GM04504 (cell line): ENCODE data around the gene PPFIBP2.
A peak's percentile ranks its signal among the peaks of the same experiment; 100 is the strongest.
"Not testable (repeated sequence)": the region's sequence is repeated elsewhere in the genome, so short reads cannot be mapped to it uniquely, and the experiment has no call there.

Experiments used
- DNase-seq: peaks from one replicate; pipeline ENCODE4 v3.0.0-alpha.2; 2012; ENCODE audit warnings: low read depth

The PPFIBP2 gene

DNA sequence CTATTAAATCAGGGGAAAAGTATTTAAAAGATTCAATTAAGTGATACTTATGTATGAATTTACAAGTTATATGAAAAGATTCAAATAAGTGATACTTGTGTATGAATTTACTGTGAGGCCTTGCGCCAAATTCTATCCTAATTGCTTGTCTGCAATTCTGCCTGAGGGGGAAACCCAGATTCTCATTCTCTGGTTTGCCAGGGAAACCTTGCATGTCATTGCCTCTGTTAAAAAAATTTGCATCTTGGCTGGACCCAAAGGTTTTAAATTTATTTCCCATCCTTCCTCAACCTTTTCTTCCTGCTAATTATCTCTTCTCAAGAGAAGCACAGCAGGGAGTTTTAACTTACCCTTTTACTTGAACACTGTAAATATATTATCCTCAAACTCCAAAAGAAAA, 14.7 kb upstream of the PPFIBP2 start:
- no peak for DNase-seq

DNA sequence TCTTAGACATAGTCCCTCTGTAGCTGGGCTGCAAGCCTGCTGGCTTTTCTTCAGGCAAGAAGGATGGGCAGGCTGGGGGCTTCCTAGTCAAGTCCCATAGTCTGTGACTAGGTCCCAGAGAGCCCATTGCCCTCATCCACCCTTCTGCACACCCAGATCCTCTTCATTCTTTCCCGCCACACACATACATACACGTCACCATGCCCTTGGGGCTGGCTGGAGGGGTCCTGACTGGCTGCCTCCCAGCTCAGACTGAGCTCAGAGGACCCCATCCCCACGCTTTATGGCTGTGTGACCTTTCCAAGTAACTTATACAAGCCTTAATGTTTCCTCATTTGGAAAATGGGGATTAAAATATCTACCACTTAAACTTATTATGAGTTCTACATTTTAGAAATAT, 13.5 kb upstream of the PPFIBP2 start:
- no peak for DNase-seq

DNA sequence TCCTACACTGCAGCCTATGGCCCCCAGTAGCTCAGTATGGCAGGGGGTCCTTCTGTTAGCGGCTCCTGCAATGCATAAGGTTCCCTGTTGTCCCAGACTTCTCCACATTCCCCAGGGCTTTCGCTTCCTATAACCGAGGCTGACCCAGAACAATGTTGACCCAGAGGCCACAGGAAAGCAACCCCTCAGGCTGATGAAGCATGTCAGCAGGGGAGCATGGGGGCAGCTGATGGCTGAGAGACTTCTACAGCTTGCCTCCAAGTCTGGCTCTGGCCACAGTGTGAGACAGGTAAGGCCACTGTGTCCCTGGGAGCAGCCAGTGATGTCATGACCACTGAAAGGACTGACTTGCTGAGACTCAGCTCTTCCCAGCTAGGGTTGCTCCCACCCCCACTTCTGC, 12.5 kb upstream of the PPFIBP2 start:
- no peak for DNase-seq

GRCh38 chr11:7501894-7502293, 11.9 kb upstream of the PPFIBP2 start:
- DNase-seq: no peak

DNA sequence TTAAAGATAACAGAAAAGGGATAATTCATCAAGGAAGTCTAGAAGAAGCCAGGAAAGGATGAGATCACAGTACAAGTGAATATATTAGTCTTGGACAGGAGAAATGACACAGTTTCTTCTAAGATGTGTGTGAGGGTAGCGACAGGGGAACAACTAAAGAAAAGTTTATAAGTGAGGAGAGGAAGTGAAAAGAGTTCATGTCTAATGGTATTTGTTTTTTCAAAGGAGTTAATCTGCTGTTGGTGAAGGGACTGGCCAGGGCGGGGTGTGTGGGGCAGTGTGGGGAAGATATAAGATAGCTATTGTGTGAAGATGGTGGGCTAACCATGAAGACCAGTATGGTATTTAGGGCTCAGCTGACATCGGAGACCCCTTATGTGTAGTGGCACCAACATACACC, 7.6 kb upstream of the PPFIBP2 start:
- no peak for DNase-seq

DNA sequence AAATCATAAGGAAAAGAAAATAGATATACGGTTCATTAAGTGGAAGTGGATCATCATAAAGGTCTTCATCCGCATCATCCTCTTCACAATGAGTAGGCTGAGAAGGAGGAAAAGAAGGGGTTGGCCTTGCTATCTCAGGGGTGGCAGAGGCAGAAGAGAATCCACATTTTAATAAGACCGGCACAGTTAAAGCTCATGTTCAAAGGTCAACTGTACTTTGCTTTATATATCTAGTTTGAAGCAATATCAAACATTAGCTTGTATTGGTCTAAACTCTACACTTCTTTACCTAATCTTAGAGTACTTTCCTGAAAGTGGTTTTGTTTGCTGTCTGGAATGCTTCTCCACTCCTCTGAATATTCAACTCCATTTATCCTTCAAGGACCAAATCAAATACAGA, 5.7 kb upstream of the PPFIBP2 start:
- no peak for DNase-seq

GRCh38 chr11:7509966-7510365, 3.8 kb upstream of the PPFIBP2 start:
- DNase-seq: no peak

DNA sequence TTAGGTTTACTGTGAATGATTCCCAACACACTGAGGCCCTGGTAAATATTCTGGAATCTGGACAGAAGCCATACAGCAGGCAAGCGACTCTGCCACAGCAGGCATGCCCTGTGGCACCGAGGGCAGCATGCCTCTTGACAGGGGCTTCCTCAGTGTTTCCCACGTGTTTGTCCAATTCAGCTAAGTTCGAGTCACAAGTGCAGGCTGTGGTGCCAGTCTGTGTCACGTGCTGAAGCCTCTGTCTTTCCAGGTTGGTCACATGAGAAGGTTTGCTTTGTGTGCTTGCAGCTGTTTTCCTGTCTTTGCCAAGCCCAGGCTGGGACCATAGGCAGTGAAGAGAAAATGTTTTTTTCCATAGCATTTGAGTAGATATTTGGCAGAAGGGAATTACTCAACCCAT, 2.4 kb upstream of the PPFIBP2 start:
- no peak for DNase-seq

GRCh38 chr11:7512525-7513233, 1.1 kb upstream of the PPFIBP2 start:
- DNase-seq: peak; percentile 22

GRCh38 chr11:7514099-7514591, 346 bp downstream of the PPFIBP2 start:
- no peak for DNase-seq

DNA sequence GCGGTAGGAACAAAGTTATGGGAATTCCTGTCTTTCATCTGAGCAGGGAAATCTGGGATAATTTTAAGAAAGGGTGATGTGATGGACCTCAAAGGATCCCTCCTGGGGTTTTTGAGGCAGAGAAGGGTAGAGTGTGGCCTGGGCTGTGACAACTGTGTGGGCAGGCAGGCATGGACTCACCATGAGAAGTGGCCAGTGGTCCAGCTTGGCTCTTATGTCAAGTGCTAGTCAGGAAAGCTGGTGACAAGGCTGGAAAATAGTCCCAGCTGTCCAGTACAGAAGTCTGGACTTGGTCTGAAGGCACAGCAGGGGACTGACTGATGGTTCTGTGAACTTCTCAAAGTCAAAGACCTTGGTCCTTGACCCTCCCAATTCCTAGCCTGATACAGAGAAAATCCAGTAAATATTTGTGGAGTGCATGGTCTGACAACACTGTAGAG, 1.7 kb downstream of the PPFIBP2 start:
- no peak for DNase-seq

DNA sequence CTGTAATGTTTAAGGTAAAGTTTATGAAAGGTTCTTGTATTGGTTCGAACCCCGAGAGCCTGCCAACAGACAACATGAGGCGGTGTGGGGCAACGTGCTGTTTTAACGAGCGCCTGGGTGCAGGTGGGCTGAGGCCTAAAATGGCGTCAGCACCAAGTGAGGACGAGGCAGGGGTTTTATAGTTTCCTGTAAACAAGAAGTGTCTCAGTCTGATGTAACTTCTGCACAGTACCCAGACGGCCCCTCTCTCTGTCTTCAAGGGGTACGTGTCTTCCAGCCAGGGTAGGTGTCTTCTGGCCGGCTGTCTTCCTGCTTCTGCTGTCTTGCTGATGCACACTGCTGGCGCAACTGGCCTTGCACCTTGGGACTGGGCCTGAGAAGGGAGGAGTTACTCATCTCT, 2.7 kb downstream of the PPFIBP2 start:
- DNase-seq: no peak

DNA sequence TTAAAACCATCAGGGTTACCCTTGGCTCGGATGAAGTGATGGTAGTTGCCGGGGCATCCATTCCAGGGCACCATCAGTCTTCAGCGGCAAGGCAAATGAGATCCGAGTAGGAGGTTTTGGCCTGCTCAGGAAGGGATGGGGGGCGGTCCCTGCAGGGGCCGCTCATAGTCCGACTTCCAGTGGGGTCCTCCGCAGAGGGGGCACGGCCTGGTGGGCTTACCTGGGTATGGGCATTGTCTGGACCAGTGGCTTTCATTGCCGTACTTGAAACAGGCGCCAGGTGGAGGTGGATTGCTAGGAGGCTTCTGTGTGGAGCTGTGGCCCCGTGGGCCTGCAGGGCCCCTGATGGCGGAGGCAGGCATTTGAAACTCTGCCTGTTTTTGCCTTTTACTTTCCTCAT, 3.9 kb downstream of the PPFIBP2 start:
- DNase-seq: not testable (repeated sequence)

GRCh38 chr11:7518811-7519562, 5.2 kb downstream of the PPFIBP2 start:
- no peak for DNase-seq

GRCh38 chr11:7520011-7520942, 6.5 kb downstream of the PPFIBP2 start:
- no peak for DNase-seq

- no peak for DNase-seq
Measured at GRCh38 chr11:7520981-7521487, 7.2 kb downstream of the PPFIBP2 start.

GRCh38 chr11:7522121-7522520, 8.3 kb downstream of the PPFIBP2 start:
- no peak for DNase-seq

- no peak for DNase-seq
Measured at GRCh38 chr11:7522546-7522945, 8.7 kb downstream of the PPFIBP2 start.

- DNase-seq: no peak
Measured at GRCh38 chr11:7523416-7524210, 9.8 kb downstream of the PPFIBP2 start.

- no peak for DNase-seq
Measured at GRCh38 chr11:7524462-7525235, 10.8 kb downstream of the PPFIBP2 start.

GRCh38 chr11:7525424-7525823, 11.6 kb downstream of the PPFIBP2 start:
- DNase-seq: no peak
